GM21367 (cell line): Measurements from ENCODE around the gene ARRDC2.
"Not testable (repeated sequence)": the region's sequence is repeated elsewhere in the genome, so short reads cannot be mapped to it uniquely, and the experiment has no call there.

Experiments
- ATAC-seq: cut with Tn5 transposase; IDR thresholded peaks from one replicate; pipeline ENCODE4 v1.9.1; 2021; ENCODE audit not compliant: unreplicated experiment

ARRDC2 gene

GRCh38 chr19:17989425-17990094, 18.4 kb upstream of the ARRDC2 start:
- no peak for ATAC-seq

GRCh38 chr19:17993076-17993813, 14.7 kb upstream of the ARRDC2 start:
- no peak for ATAC-seq

- ATAC-seq = no peak
Measured at GRCh38 chr19:17996826-17997316, 11.1 kb upstream of the ARRDC2 start.

DNA sequence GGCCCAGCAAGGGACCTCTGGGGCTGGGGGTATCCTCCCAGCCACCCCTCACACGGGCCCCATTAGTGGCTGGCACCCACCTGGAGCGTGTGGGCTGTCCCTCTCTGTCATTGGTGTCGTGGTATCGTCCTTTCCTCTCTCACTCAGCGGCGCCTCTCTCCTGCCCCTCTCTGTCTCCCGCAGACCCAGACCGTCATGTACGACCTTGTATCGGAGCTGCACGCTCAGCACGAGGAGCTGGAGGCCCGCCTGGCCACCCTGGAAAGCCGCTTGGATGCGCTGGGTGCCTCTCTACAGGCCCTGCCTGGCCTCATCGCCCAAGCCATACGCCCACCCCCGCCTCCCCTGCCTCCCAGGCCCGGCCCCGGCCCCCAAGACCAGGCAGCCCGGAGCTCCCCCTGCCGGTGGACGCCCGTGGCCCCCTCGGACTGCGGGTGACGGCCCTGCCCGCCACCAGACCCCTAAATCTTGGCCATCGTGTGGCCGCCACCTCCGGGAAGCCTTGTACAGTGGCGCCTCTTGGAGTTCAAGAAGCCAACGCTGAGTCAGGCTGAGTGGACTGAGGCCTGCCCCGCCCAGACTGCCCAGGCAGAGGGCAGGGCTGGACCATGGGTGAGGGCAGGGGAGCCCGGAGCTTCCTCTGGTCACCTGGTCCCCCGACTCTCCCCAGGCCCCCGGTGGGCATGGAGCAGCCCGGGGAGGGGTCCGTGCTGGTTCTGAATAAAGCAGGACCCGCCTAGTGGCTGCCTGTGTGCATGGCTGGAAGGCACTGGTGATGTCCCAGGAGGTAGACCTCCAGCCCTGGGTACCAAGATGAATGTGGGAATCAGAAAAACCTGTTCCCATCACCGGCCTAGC, 9.8 kb upstream of the ARRDC2 start:
- no peak for ATAC-seq

- ATAC-seq = no peak
Measured at GRCh38 chr19:17998827-17999150, 9.2 kb upstream of the ARRDC2 start.

DNA sequence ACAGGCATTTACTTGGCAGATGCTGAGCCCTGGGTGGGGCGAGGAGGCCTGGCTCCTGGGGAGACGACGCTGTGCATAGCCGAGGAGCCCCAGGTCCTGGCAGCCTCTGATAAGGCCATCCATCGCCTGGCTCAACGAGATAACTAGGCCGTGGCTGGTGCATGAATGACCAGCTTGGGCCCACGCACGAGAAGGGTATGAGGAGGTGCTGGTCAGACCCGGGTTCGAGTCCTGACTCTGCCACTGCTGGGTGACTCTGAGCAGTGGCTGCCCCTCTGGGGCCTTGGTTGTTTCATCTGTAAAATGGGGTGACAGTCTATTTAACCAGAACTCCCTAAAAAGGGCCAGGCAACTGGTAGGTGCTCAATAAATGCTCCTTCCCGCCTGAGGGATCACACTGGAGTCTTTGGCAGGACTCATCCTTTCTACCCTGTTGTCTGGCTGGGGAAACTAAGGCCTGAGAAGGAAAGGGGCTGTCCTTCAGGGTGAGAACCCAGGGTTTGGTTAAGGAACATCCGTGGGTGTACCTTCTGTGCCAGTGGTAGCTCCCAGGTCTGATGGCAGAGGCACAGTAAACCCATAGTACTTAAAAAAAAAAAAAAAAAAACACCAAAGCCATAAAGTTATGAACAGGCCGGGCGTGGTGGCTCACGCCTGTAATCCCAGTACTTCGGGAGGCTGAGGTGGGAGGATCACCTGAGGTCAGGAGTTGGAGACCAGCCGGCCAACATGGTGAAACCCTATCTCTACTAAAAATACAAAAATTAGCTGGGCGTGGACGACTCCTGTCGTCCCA, 8.1 kb upstream of the ARRDC2 start:
- no peak for ATAC-seq

- no peak for ATAC-seq
Measured at GRCh38 chr19:18000480-18000914, 7.5 kb upstream of the ARRDC2 start.

GRCh38 chr19:18000915-18001776, 6.8 kb upstream of the ARRDC2 start:
- ATAC-seq = peak; percentile 47

DNA sequence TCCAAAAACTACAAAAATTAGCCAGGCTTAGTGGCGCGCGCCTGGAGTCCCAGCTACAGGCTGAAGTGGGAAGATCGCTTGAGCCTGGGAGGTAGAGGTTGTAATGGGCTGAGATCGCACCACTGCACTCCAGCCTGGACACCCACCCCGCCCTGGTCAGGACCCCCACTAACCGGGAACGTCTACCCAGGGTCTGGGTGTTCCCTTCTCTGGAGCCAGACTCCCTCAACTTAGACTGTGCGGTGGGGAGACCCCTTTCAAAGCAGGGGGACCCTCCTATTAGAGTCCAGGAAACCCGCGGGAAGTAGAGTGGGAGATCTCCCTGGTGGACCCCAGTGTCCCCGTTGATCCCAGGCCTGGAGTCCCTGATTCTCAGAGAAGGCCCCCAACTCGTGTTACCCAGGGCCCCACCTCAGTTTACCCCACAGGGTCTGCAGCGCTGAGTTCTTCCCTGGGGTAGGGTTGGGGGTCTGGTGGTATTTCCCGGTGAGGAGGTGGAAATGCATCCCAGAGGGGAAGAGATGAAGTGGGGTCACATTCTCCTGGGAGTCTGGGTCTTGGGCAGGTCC, 6.1 kb upstream of the ARRDC2 start:
- no peak for ATAC-seq

- no peak for ATAC-seq
Measured at GRCh38 chr19:18002347-18002850, 5.6 kb upstream of the ARRDC2 start.

- ATAC-seq = not testable (repeated sequence)
Measured at GRCh38 chr19:18005750-18006149, 2.2 kb upstream of the ARRDC2 start.

- ATAC-seq = peak; percentile 22
Measured at GRCh38 chr19:18007044-18007916, 690 bp upstream of the ARRDC2 start.

DNA sequence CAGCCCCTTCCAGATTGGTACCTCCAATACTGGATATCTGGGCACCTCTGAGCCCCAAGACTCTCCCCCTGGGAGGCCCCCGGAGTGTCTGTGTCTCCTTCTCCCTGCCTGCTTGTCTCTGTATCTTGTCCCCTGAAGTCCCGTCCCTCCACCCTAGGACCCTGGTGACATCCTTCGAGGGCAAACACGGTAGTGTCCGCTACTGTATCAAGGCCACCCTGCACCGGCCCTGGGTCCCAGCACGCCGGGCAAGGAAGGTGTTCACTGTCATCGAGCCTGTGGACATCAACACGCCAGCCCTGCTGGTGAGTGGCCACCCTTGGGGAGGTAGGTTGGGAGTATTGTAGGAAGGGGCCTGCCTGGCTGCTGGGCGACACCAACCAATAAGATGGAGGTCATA, 844 bp downstream of the ARRDC2 start:
- no peak for ATAC-seq

DNA sequence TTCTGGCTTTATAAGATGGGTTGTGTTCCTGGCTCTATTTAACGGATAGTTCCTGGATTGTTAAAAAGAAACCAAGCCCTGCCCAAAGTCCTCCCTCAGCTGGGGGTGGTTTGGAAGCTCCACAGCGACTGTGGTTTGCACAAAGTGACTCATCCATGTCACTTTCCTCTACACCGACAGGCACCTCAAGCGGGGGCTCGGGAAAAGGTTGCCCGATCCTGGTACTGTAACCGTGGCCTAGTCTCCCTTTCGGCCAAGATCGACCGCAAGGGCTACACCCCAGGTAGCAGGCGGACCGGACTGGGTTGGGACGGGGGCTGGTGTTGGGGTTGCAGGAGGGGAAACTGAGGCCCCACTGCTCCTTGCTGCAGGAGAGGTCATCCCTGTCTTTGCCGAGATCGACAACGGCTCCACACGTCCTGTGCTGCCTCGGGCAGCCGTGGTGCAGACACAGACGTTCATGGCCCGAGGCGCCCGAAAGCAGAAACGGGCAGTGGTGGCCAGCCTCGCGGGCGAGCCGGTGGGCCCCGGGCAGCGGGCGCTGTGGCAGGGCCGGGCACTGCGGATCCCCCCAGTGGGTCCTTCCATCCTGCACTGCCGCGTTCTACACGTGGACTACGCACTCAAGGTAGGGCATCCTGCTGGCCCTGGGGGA, 1.6 kb downstream of the ARRDC2 start:
- ATAC-seq = no peak

DNA sequence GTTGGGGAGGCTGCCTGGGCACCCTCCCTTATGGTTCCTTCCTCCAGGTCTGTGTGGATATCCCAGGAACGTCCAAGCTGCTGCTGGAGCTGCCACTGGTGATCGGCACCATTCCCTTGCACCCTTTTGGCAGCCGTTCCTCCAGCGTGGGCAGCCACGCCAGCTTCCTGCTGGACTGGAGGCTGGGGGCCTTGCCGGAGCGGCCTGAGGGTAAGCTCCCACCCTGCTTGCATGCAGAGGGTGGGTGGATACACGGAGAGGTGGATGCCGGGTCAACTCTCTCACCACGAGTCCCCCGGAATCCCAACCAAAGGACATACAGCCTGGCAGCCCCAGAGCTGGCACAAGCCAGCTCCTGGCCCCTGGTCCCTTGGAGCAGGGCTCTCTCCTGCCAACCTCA, 2.2 kb downstream of the ARRDC2 start:
- no peak for ATAC-seq

- ATAC-seq = no peak
Measured at GRCh38 chr19:18013210-18014111, 5.5 kb downstream of the ARRDC2 start.

GRCh38 chr19:18014197-18014596, 6.2 kb downstream of the ARRDC2 start:
- ATAC-seq = no peak
